Upper lobe of left lung (tissue), 6 donors: ENCODE measurements around the gene VRTN. TPM values are rescaled to one million over a fixed set of nuclear protein-coding genes. Genes with fewer than 3 reads are reported as not detected.

Experiments
- ATAC-seq, 2 donors: fragments of 200-7000 bp; cut with Tn5 transposase; one replicate each; pipeline ENCODE4 v1.9.1; 2022; ENCODE audit warnings: mild to moderate bottlenecking in 2 of 2, moderate library complexity in 2 of 2; ENCODE audit not compliant: low FRiP score in 2 of 2
- DNase-seq, 2 donors: peaks; one replicate each; pipeline ENCODE4 v3.0.0-alpha.2; 2019 to 2020
- H3K27ac ChIP-seq, 4 donors: fragments of 200-600 bp; sonication (generic); one replicate each; pipeline ENCODE4 v1.5.1; 2016 to 2019
- H3K27me3 ChIP-seq, 4 donors: fragments of 200-600 bp; sonication (generic); one replicate each; pipeline ENCODE4 v1.5.1; 2017 to 2019
- H3K36me3 ChIP-seq, 4 donors: fragments of 200-600 bp; sonication (generic); one replicate each; pipeline ENCODE4 v1.5.1; 2016 to 2019
- H3K4me1 ChIP-seq, 4 donors: fragments of 200-600 bp; sonication (generic); one replicate each; pipeline ENCODE4 v1.5.1; 2018 to 2019
- H3K4me3 ChIP-seq, 4 donors: fragments of 200-600 bp; sonication (generic); one replicate each; pipeline ENCODE4 v1.5.1; 2017 to 2019; ENCODE audit warnings: mild to moderate bottlenecking in 2 of 4, moderate library complexity in 1 of 4
- H3K9me3 ChIP-seq, 4 donors: fragments of 200-600 bp; sonication (generic); one replicate each; pipeline ENCODE4 v1.5.1; 2018 to 2019
- EP300 ChIP-seq, 4 donors: sonication (generic); formaldehyde crosslinking; IDR thresholded peaks; one replicate each; pipeline ENCODE4 v1.5.1; 2017; ENCODE audit warnings: antibody characterized with exemption in 4 of 4, control low read depth in 2 of 4
- POLR2A ChIP-seq, 4 donors: fragments of 450-650 bp; IDR thresholded peaks; one replicate each; pipeline ENCODE4 v1.5.1; 2016 to 2017; ENCODE audit warnings: antibody characterized with exemption in 4 of 4, mild to moderate bottlenecking in 2 of 4
- POLR2AphosphoS5 ChIP-seq, 2 donors: sonication (generic); formaldehyde crosslinking; IDR thresholded peaks; one replicate each; pipeline ENCODE4 v1.5.1; 2017; ENCODE audit warnings: antibody characterized with exemption in 2 of 2
- WGBS, 2 donors: methylation state at CpG; one replicate each; pipeline ENCODE4 v1.1.5; 2017 to 2018; 5-methylcytosine and 5-hydroxymethylcytosine counted together
- total RNA-seq, 6 donors: library from RNA; depleted of rRNA in 4 of 6; stranded (reverse); fragments of >200 nt in 4 of 6; gene quantifications; one replicate each; pipeline versions ENCODE4 v1.1.0 to v1.2.1, GENCODE V29; 2016 to 2021
- TF ChIP-seq, protein P1 (sequence below), 6 experiments: fragments of 450-650 bp in 4 of 6; fragments of 200-600 bp in 2 of 6; sonication (generic) in 2 of 6; IDR thresholded peaks; one replicate each; pipeline ENCODE4 v1.5.1; 2016 to 2019; ENCODE audit warnings: antibody characterized with exemption in 6 of 6
- donor health status: DM: no; HTN: no; CAD: no; lungs with moderate emphysema.
- donor health status: DM: no; HTN: yes; CAD: no; lungs with severe emphysema.

VRTN gene
- total RNA-seq, 6 donors from 2014 or later = 0.09 to 0.10 TPM; not detected in 4

DNA sequence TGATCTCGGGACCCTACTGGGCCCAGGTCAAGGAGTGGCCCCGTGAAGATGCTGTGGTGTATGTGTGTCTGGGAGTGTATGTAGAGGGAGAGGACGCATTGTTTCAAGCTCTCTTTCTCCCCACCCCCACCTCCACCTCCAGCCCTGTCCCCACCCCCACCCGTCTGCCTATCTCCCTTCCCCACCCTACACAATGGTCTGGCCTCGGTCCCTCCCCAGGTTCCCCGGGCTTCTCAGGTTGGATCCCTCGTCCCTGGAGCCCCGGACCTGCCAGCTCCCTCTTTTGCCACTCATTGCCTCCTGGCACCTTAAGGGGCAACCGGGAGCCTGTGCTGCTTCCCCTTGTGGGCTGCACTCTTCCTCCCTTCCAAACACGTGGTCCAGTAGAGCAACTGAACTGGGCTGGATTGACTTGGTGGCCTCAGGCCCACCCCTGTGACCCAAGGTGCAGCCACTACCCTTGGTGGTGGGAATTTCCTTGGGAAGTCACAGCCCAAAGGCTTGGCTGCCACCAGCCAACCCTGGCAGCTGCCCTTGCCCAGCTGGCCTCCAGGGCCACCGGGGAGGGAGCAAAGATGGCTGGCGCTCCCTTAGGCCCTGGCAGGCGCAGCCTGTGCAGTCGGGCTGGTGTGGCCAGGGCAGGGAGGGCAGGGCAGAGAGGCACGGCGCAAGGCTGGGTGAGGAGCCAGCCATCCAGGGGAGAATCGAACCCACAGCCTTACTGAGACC lies 628 bp downstream of the VRTN start:
- no peak overlapping the region for H3K27ac ChIP-seq
- H3K27me3 ChIP-seq = no peaks in the 10 kb centered on the region
- H3K4me3 ChIP-seq = no peak overlapping the region
- no peaks in the 10 kb centered on the region for H3K4me1 ChIP-seq
- 56 to 61% methylated on average over 12 to 14 of the region's 17 CpGs for WGBS, 2 donors
- peak; percentile 16 to 47 for ATAC-seq
- H3K36me3 ChIP-seq = no peaks in the 10 kb centered on the region
- peak in 1 of 2 donors; percentile 68 for DNase-seq
- no peaks in the 10 kb centered on the region for H3K9me3 ChIP-seq
- TF ChIP-seq POLR2A (IDR thresholded peaks at IDR 0.05) = no peak
- TF ChIP-seq EP300 (IDR thresholded peaks at IDR 0.05) = no peak
- TF ChIP-seq, protein P1, sequence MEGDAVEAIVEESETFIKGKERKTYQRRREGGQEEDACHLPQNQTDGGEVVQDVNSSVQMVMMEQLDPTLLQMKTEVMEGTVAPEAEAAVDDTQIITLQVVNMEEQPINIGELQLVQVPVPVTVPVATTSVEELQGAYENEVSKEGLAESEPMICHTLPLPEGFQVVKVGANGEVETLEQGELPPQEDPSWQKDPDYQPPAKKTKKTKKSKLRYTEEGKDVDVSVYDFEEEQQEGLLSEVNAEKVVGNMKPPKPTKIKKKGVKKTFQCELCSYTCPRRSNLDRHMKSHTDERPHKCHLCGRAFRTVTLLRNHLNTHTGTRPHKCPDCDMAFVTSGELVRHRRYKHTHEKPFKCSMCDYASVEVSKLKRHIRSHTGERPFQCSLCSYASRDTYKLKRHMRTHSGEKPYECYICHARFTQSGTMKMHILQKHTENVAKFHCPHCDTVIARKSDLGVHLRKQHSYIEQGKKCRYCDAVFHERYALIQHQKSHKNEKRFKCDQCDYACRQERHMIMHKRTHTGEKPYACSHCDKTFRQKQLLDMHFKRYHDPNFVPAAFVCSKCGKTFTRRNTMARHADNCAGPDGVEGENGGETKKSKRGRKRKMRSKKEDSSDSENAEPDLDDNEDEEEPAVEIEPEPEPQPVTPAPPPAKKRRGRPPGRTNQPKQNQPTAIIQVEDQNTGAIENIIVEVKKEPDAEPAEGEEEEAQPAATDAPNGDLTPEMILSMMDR (IDR thresholded peaks at IDR 0.05) = no peak
- TF ChIP-seq POLR2AphosphoS5 (IDR thresholded peaks at IDR 0.05) = no peak

DNA sequence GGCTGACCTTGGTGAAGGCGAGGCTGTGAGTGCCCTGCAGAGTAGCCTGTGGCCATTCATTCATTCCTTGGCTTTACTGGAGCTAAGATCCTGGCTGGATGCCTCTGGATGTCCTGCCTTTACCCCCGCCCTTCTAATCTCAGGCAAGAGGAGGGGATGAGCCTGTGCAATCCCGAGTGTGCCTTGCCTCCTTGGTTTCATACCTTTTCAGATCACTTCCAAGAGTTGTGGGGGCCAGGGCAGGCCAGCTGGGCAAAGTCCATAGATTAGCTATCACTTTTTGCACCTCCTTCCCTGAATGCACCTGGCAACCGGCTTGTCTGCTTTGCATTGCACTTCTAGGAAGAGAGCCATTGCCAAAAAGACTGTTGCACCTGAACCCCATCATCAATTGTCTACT lies 1.5 kb downstream of the VRTN start:
- Histone ChIP-seq H3K4me1 (no peaks in the 10 kb centered on the region), H3K27me3 (no peaks in the 10 kb centered on the region), H3K36me3 (no peaks in the 10 kb centered on the region), H3K27ac (no peak overlapping the region), H3K9me3 (no peaks in the 10 kb centered on the region), H3K4me3 (no peak overlapping the region)
- DNase-seq (no peak), ATAC-seq (no peak)
- 50 to 65% methylated on average over 2 to 4 of the region's 4 CpGs for WGBS, 2 donors
- no peak for TF ChIP-seq EP300 (IDR thresholded peaks at IDR 0.05)
- no peak for TF ChIP-seq POLR2A (IDR thresholded peaks at IDR 0.05)
- TF ChIP-seq, protein P1 (IDR thresholded peaks at IDR 0.05) = no peak
- no peak for TF ChIP-seq POLR2AphosphoS5 (IDR thresholded peaks at IDR 0.05)

DNA sequence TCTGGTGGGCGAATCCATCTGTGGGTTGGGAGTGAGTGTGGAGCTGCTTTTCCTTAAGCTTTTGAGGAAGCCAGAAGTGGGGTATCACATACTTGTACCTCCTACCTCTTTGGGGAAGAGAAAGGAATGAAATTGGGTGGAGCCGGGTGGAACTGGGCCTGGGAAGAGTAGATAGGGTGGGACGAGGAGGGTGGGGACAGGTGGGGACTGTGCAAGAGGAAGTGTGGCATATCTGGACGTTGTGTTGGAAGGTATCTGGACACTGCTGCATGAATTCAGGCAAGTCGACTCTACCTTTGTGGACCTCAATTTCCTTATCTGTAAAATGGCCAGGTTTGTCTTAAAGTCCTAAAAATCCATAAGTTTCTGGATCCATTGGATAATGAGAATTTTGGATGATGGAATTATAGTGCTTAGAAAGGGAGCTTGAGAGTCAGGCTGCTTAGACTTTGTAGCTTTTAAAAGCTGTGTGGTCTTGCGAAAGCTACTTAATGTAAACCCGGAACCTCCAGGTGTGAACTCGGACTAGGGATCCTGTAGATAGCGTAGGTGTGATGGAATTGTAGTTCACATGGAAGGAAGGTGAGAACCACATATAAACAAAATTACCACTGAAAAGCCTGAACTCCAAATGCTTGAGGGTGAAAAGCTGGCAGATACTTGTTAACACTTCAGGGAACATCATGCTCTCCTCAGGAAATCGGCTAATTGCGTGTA lies 2.1 kb downstream of the VRTN start:
- TF ChIP-seq EP300 (IDR thresholded peaks at IDR 0.05) (no peak), POLR2AphosphoS5 (IDR thresholded peaks at IDR 0.05) (no peak), POLR2A (IDR thresholded peaks at IDR 0.05) (no peak)
- TF ChIP-seq, protein P1 (IDR thresholded peaks at IDR 0.05) = no peak
- 52 to 61% methylated on average over 11 of the region's 11 CpGs for WGBS, 2 donors
- H3K27ac ChIP-seq = no peak overlapping the region

DNA sequence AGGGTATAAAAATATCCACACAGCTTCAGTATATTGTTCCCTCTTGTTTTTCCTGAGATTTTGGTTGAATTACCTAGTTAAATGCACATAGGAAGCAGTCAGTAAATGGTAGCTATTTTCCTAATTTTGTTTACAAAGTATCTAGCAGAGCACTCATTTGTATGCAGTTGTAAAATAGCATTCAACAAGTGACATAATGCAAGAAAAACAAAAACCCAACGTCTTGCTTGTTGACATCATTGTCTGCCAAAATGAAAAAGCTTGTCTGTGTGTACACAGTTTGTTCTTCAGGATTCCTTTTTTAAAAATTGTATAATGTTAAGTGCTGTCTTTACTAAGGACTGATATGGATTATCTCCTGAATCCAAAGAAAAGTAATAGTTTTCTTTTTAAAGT lies 2.7 kb downstream of the VRTN start:
- ATAC-seq (no peak), DNase-seq (no peak)
- no peaks in the 10 kb centered on the region for H3K4me1 ChIP-seq
- no peaks in the 10 kb centered on the region for H3K9me3 ChIP-seq
- H3K36me3 ChIP-seq = no peaks in the 10 kb centered on the region
- no peak overlapping the region for H3K4me3 ChIP-seq
- H3K27ac ChIP-seq = no peak overlapping the region
- TF ChIP-seq POLR2A (IDR thresholded peaks at IDR 0.05) (no peak), EP300 (IDR thresholded peaks at IDR 0.05) (no peak), POLR2AphosphoS5 (IDR thresholded peaks at IDR 0.05) (no peak)
- TF ChIP-seq, protein P1 (IDR thresholded peaks at IDR 0.05) = no peak
- WGBS, 2 donors = 12 to 13% methylated on average over 1 of the region's 1 CpG
- H3K27me3 ChIP-seq = no peaks in the 10 kb centered on the region

More for the DNA sequence above, 2.1 kb downstream of the VRTN start:
- no peak for DNase-seq
- H3K9me3 ChIP-seq = no peaks in the 10 kb centered on the region
- no peaks in the 10 kb centered on the region for H3K36me3 ChIP-seq
- H3K4me3 ChIP-seq = no peak overlapping the region
- H3K4me1 ChIP-seq = no peaks in the 10 kb centered on the region
- no peaks in the 10 kb centered on the region for H3K27me3 ChIP-seq
- ATAC-seq = no peak
